HG02884 (cell line): ENCODE data around the gene KIAA0753.

Experiments used
- ATAC-seq: cut with Tn5 transposase; IDR thresholded peaks from one replicate; pipeline ENCODE4 v1.9.1; 2021; ENCODE audit warnings: mild to moderate bottlenecking, moderate library complexity; ENCODE audit not compliant: unreplicated experiment

The KIAA0753 gene

GRCh38 chr17:6551869-6552531 lies 88.5 kb downstream of the KIAA0753 start:
- ATAC-seq = no peak

GRCh38 chr17:6551356-6551755 lies 89.2 kb downstream of the KIAA0753 start:
- no peak for ATAC-seq

- ATAC-seq = no peak
Observed at GRCh38 chr17:6549384-6550036, 91.0 kb downstream of the KIAA0753 start.

GRCh38 chr17:6548578-6549330 lies 91.8 kb downstream of the KIAA0753 start:
- ATAC-seq = no peak

GRCh38 chr17:6548034-6548433 lies 92.5 kb downstream of the KIAA0753 start:
- ATAC-seq = no peak

GRCh38 chr17:6547336-6547735 lies 93.2 kb downstream of the KIAA0753 start:
- no peak for ATAC-seq

- no peak for ATAC-seq
Observed at GRCh38 chr17:6546069-6546718, 94.3 kb downstream of the KIAA0753 start.

- no peak for ATAC-seq
Observed at GRCh38 chr17:6545291-6545690, 95.2 kb downstream of the KIAA0753 start.

- ATAC-seq = no peak
Observed at GRCh38 chr17:6544011-6544370, 96.5 kb downstream of the KIAA0753 start.

- no peak for ATAC-seq
Observed at GRCh38 chr17:6543079-6544010, 97.2 kb downstream of the KIAA0753 start.

- no peak for ATAC-seq
Observed at GRCh38 chr17:6542577-6542976, 97.9 kb downstream of the KIAA0753 start.

GRCh38 chr17:6541886-6542285 lies 98.6 kb downstream of the KIAA0753 start:
- no peak for ATAC-seq

GRCh38 chr17:6539871-6540270 lies 100.6 kb downstream of the KIAA0753 start:
- ATAC-seq = no peak

GRCh38 chr17:6536566-6537065 lies 103.9 kb downstream of the KIAA0753 start:
- no peak for ATAC-seq

GRCh38 chr17:6536053-6536452 lies 104.5 kb downstream of the KIAA0753 start:
- no peak for ATAC-seq

GRCh38 chr17:6534846-6535514 lies 105.5 kb downstream of the KIAA0753 start:
- no peak for ATAC-seq

- ATAC-seq = no peak
Observed at GRCh38 chr17:6532441-6532885, 108.0 kb downstream of the KIAA0753 start.

GRCh38 chr17:6531575-6531974 lies 108.9 kb downstream of the KIAA0753 start:
- ATAC-seq = no peak

- no peak for ATAC-seq
Observed at GRCh38 chr17:6530324-6530920, 110.1 kb downstream of the KIAA0753 start.
